ENCODE data around the gene DLX2. TPM values are rescaled to one million over a fixed set of nuclear protein-coding genes. Genes with fewer than 3 reads are reported as not detected.

Gene DLX2
- total and polyA plus RNA-seq, 2 of the 13 experiments (the other 11 are each of a cell fraction or from before 2014, with no cell fraction given) = 0.07 to 0.15 TPM

GRCh38 chr2:172084645-172085459 is 17.8 kb downstream of the DLX2 start (continued):
- TF ChIP-seq TFDP1 (CRISPR knock-in tag; IDR thresholded peaks at IDR 0.05; ENCODE audit: borderline replicate concordance) = peak; percentile 66; the same call in 1 of the 2 replicates
- no peak for TF ChIP-seq MAFG (CRISPR knock-in tag; IDR thresholded peaks at IDR 0.05)
- TF ChIP-seq ATF7-NPFF (CRISPR knock-in tag; IDR thresholded peaks at IDR 0.05; ENCODE audit: low read depth) = no peak
- TF ChIP-seq ZNF138 (CRISPR knock-in tag; IDR thresholded peaks at IDR 0.05; ENCODE audit: low read depth) = peak; percentile 61; the same call in 1 of the 2 replicates
- no peak for TF ChIP-seq HOXD1 (CRISPR knock-in tag; IDR thresholded peaks at IDR 0.05)
- no peak for TF ChIP-seq ZNF580 (CRISPR knock-in tag; IDR thresholded peaks at IDR 0.05; ENCODE audit: borderline replicate concordance, low read depth)
- peak; percentile 63; the same call in 1 of the 2 replicates for TF ChIP-seq MXD4 (CRISPR knock-in tag; IDR thresholded peaks at IDR 0.05)
- no peak for TF ChIP-seq ATAD3A (CRISPR knock-in tag; IDR thresholded peaks at IDR 0.05)
- TF ChIP-seq ZNF644 (CRISPR knock-in tag; IDR thresholded peaks at IDR 0.05; ENCODE audit: low read depth) = no peak
- peak; percentile 77 for TF ChIP-seq ZNF543 (CRISPR knock-in tag; IDR thresholded peaks at IDR 0.05)
- TF ChIP-seq ZNF639 (CRISPR knock-in tag; conservative IDR thresholded peaks at IDR 0.05) = no peak
- no peak; the same call in 1 of the 2 replicates for TF ChIP-seq CCDC6 (CRISPR knock-in tag; IDR thresholded peaks at IDR 0.05)
- no peak for TF ChIP-seq CEBPZ (IDR thresholded peaks at IDR 0.05; ENCODE audit: low read length)
- 0 out of 2 replicates have a peak, but pooled peaks have one; percentile 55 for TF ChIP-seq ZNF431 (CRISPR knock-in tag; IDR thresholded peaks at IDR 0.05; ENCODE audit: borderline replicate concordance, low read depth)
- TF ChIP-seq HDAC2 (CRISPR knock-in tag; IDR thresholded peaks at IDR 0.05) = peak; percentile 26
- no peak for TF ChIP-seq ZNF17 (CRISPR knock-in tag; IDR thresholded peaks at IDR 0.05)
- no peak for TF ChIP-seq MNT (IDR thresholded peaks at IDR 0.05)
- no peak for TF ChIP-seq SKI (IDR thresholded peaks at IDR 0.05; ENCODE audit: partially characterized antibody)
- TF ChIP-seq WIZ (CRISPR knock-in tag; IDR thresholded peaks at IDR 0.05) = no peak
- no peak; the same call in 1 of the 2 replicates for TF ChIP-seq RFX5 (IDR thresholded peaks at IDR 0.05; ENCODE audit: low read depth, low read length)
- no peak for TF ChIP-seq ERF (CRISPR knock-in tag; IDR thresholded peaks at IDR 0.05)
